ENCODE data around the gene SETBP1. TPM values are rescaled to one million over a fixed set of nuclear protein-coding genes. Genes with fewer than 3 reads are reported as not detected.

SETBP1 gene
- total and polyA plus RNA-seq, 2 of the 13 experiments (the other 11 are each of a cell fraction or from before 2014, with no cell fraction given): 0.18 to 0.65 TPM

- TF ChIP-seq, protein P1, sequence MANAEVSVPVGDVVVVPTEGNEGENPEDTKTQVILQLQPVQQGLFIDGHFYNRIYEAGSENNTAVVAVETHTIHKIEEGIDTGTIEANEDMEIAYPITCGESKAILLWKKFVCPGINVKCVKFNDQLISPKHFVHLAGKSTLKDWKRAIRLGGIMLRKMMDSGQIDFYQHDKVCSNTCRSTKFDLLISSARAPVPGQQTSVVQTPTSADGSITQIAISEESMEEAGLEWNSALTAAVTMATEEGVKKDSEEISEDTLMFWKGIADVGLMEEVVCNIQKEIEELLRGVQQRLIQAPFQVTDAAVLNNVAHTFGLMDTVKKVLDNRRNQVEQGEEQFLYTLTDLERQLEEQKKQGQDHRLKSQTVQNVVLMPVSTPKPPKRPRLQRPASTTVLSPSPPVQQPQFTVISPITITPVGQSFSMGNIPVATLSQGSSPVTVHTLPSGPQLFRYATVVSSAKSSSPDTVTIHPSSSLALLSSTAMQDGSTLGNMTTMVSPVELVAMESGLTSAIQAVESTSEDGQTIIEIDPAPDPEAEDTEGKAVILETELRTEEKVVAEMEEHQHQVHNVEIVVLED (CRISPR knock-in tag; IDR thresholded peaks at IDR 0.05; ENCODE audit: borderline replicate concordance): no peak
- TF ChIP-seq ZNF205 (CRISPR knock-in tag; IDR thresholded peaks at IDR 0.05): 0 out of 2 replicates have a peak, but pooled peaks have one; percentile 31
- TF ChIP-seq ZNF891 (CRISPR knock-in tag; IDR thresholded peaks at IDR 0.05): no peak
- TF ChIP-seq TBP (CRISPR knock-in tag; IDR thresholded peaks at IDR 0.05): no peak
- no peak for TF ChIP-seq NCOA5 (CRISPR knock-in tag; IDR thresholded peaks at IDR 0.05)
- no peak for TF ChIP-seq ZNF720 (CRISPR knock-in tag; IDR thresholded peaks at IDR 0.05)
- TF ChIP-seq ZNF614 (CRISPR knock-in tag; IDR thresholded peaks at IDR 0.05; ENCODE audit: borderline replicate concordance): peak; percentile 51; the same call in 1 of the 2 replicates
- TF ChIP-seq SMARCE1 (IDR thresholded peaks at IDR 0.05; ENCODE audit: borderline replicate concordance): no peak
- TF ChIP-seq ATF2 (CRISPR knock-in tag; IDR thresholded peaks at IDR 0.05): 0 out of 2 replicates have a peak, but pooled peaks have one; percentile 31
- TF ChIP-seq, protein P2, sequence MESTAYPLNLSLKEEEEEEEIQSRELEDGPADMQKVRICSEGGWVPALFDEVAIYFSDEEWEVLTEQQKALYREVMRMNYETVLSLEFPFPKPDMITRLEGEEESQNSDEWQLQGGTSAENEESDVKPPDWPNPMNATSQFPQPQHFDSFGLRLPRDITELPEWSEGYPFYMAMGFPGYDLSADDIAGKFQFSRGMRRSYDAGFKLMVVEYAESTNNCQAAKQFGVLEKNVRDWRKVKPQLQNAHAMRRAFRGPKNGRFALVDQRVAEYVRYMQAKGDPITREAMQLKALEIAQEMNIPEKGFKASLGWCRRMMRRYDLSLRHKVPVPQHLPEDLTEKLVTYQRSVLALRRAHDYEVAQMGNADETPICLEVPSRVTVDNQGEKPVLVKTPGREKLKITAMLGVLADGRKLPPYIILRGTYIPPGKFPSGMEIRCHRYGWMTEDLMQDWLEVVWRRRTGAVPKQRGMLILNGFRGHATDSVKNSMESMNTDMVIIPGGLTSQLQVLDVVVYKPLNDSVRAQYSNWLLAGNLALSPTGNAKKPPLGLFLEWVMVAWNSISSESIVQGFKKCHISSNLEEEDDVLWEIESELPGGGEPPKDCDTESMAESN (CRISPR knock-in tag; conservative IDR thresholded peaks at IDR 0.05): no peak; the same call in 1 of the 2 replicates
- TF ChIP-seq NR1H2 (CRISPR knock-in tag; IDR thresholded peaks at IDR 0.05; ENCODE audit: borderline replicate concordance, low read depth): no peak
- TF ChIP-seq NFYB (CRISPR knock-in tag; IDR thresholded peaks at IDR 0.05): 0 out of 2 replicates have a peak, but pooled peaks have one; percentile 41
- TF ChIP-seq, protein P3, sequence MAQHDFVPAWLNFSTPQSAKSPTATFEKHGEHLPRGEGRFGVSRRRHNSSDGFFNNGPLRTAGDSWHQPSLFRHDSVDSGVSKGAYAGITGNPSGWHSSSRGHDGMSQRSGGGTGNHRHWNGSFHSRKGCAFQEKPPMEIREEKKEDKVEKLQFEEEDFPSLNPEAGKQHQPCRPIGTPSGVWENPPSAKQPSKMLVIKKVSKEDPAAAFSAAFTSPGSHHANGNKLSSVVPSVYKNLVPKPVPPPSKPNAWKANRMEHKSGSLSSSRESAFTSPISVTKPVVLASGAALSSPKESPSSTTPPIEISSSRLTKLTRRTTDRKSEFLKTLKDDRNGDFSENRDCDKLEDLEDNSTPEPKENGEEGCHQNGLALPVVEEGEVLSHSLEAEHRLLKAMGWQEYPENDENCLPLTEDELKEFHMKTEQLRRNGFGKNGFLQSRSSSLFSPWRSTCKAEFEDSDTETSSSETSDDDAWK (CRISPR knock-in tag; IDR thresholded peaks at IDR 0.05): no peak
- TF ChIP-seq ELF4 (CRISPR knock-in tag; IDR thresholded peaks at IDR 0.05; ENCODE audit: borderline replicate concordance): no peak
- peak; percentile 49; the same call in 1 of the 2 replicates for TF ChIP-seq ZMYM4 (CRISPR knock-in tag; IDR thresholded peaks at IDR 0.05)
- TF ChIP-seq PHF8 (CRISPR knock-in tag; IDR thresholded peaks at IDR 0.05): peak; percentile 49; the same call in 1 of the 2 replicates
- TF ChIP-seq JARID2 (CRISPR knock-in tag; IDR thresholded peaks at IDR 0.05; ENCODE audit: insufficient replicate concordance): no peak
- no peak for TF ChIP-seq SRF (IDR thresholded peaks at IDR 0.05; ENCODE audit: low read depth, low read length)
- peak; percentile 58; the same call in 1 of the 2 replicates for TF ChIP-seq POLR2G (IDR thresholded peaks at IDR 0.05; ENCODE audit: low read depth, low read length)
- no peak for TF ChIP-seq FOXC1 (CRISPR knock-in tag; IDR thresholded peaks at IDR 0.05; ENCODE audit: borderline replicate concordance)
- peak in 1 of 2 experiments; percentile 11; a peak in 1 of 4 replicates for TF ChIP-seq MAFK (conservative IDR thresholded peaks at IDR 0.05 in 1 of 2, IDR thresholded peaks at IDR 0.05 in 1 of 2; ENCODE audit: low read length in 2 of 2)
- 0 out of 2 replicates have a peak, but pooled peaks have one; percentile 18 for TF ChIP-seq E2F1 (CRISPR knock-in tag; IDR thresholded peaks at IDR 0.05)
These were observed 1.4 kb upstream of the SETBP1 start (continued) for GRCh38 chr18:44679056-44679913.
